ENCODE results near the gene C12orf76. TPM values are rescaled to one million over a fixed set of nuclear protein-coding genes. Genes with fewer than 3 reads are reported as not detected.
A peak's percentile ranks its signal among the peaks of the same experiment; 100 is the strongest.

C12orf76 gene
- total and polyA plus RNA-seq, 10 of the 15 experiments (the other 5 are each of a cell fraction or from before 2014, with no cell fraction given), result 3.6 to 20.4 (median 10.7) TPM

DNA sequence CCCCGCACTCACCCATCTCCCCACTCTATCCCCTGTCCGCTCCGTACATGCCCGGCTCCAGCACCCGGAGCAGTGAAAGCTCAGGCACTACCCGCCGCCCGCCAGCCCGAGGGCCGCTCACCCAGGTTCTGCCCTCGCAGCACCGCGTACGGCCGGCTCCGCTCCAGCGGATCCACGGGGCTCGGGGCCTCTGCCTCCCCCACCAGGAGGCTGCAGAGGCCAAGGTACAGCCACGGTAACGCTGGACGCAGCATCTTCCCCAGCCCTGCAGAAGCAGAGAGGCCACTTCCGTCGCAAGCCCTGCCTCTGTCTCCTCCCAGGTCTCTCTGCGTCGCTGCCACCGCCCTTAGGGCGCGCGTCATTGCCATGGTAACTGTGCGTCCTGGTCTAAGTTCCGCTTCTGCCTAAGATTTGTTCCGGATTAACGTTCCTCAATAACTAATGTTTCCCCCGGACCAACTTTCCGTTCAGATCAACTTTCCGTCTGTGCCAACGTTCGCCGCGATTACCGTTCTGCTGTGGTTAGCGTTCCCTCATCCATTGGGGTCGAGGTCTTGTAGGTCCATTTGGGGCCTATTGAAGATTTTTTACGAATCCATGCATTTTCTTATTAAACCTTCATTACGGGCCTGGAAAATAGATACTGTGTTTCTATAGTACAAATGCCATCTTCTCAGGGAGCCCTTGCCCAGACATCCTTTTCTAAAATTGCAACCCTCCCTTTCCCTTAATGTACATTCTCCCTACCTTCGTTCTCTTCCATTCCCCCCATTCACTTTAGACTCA lies at the start of gene C12orf76 (continued):
- TF ChIP-seq, protein P1, sequence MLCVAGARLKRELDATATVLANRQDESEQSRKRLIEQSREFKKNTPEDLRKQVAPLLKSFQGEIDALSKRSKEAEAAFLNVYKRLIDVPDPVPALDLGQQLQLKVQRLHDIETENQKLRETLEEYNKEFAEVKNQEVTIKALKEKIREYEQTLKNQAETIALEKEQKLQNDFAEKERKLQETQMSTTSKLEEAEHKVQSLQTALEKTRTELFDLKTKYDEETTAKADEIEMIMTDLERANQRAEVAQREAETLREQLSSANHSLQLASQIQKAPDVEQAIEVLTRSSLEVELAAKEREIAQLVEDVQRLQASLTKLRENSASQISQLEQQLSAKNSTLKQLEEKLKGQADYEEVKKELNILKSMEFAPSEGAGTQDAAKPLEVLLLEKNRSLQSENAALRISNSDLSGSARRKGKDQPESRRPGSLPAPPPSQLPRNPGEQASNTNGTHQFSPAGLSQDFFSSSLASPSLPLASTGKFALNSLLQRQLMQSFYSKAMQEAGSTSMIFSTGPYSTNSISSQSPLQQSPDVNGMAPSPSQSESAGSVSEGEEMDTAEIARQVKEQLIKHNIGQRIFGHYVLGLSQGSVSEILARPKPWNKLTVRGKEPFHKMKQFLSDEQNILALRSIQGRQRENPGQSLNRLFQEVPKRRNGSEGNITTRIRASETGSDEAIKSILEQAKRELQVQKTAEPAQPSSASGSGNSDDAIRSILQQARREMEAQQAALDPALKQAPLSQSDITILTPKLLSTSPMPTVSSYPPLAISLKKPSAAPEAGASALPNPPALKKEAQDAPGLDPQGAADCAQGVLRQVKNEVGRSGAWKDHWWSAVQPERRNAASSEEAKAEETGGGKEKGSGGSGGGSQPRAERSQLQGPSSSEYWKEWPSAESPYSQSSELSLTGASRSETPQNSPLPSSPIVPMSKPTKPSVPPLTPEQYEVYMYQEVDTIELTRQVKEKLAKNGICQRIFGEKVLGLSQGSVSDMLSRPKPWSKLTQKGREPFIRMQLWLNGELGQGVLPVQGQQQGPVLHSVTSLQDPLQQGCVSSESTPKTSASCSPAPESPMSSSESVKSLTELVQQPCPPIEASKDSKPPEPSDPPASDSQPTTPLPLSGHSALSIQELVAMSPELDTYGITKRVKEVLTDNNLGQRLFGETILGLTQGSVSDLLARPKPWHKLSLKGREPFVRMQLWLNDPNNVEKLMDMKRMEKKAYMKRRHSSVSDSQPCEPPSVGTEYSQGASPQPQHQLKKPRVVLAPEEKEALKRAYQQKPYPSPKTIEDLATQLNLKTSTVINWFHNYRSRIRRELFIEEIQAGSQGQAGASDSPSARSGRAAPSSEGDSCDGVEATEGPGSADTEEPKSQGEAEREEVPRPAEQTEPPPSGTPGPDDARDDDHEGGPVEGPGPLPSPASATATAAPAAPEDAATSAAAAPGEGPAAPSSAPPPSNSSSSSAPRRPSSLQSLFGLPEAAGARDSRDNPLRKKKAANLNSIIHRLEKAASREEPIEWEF (IDR thresholded peaks at IDR 0.05; ENCODE audit: insufficient replicate concordance, low read depth, low read length), result no peak
- TF ChIP-seq SIN3A (IDR thresholded peaks at IDR 0.05; ENCODE audit: low read depth, low read length) (peak; percentile 98), ATF7 (IDR thresholded peaks at IDR 0.05; ENCODE audit: low read depth) (peak; percentile 71), RBBP5 (conservative IDR thresholded peaks at IDR 0.05) (no peak), SPI1 (IDR thresholded peaks at IDR 0.05; ENCODE audit: borderline replicate concordance, insufficient read depth, low read depth, low read length) (peak; percentile 58; the same call in 1 of the 2 replicates), FOXM1 (IDR thresholded peaks at IDR 0.05; ENCODE audit: low read depth, low read length) (no peak), SIX5 (IDR thresholded peaks at IDR 0.05; ENCODE audit: low read depth, low read length, severe bottlenecking) (peak; percentile 62), HDAC2 (IDR thresholded peaks at IDR 0.05) (no peak), BMI1 (IDR thresholded peaks at IDR 0.05; ENCODE audit: borderline replicate concordance) (peak; percentile 99), WRNIP1 (IDR thresholded peaks at IDR 0.05; ENCODE audit: borderline replicate concordance, low read depth, low read length) (peak; percentile 96; the same call in 1 of the 2 replicates), IKZF1 (conservative IDR thresholded peaks at IDR 0.05) (peak; percentile 92), SRF (IDR thresholded peaks at IDR 0.05; ENCODE audit: low read depth in 2 of 2, low read length in 2 of 2) (peak in 1 of 2 experiments; percentile 68; a peak in 2 of 4 replicates), RCOR1 (conservative IDR thresholded peaks at IDR 0.05; ENCODE audit: low read depth, low read length) (peak; percentile 75)
- TF ChIP-seq, protein P2, sequence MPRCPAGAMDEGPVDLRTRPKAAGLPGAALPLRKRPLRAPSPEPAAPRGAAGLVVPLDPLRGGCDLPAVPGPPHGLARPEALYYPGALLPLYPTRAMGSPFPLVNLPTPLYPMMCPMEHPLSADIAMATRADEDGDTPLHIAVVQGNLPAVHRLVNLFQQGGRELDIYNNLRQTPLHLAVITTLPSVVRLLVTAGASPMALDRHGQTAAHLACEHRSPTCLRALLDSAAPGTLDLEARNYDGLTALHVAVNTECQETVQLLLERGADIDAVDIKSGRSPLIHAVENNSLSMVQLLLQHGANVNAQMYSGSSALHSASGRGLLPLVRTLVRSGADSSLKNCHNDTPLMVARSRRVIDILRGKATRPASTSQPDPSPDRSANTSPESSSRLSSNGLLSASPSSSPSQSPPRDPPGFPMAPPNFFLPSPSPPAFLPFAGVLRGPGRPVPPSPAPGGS (IDR thresholded peaks at IDR 0.05; ENCODE audit: borderline replicate concordance, insufficient read depth, low read depth, low read length, poor library complexity, severe bottlenecking), result no peak
- TF ChIP-seq, protein P3, sequence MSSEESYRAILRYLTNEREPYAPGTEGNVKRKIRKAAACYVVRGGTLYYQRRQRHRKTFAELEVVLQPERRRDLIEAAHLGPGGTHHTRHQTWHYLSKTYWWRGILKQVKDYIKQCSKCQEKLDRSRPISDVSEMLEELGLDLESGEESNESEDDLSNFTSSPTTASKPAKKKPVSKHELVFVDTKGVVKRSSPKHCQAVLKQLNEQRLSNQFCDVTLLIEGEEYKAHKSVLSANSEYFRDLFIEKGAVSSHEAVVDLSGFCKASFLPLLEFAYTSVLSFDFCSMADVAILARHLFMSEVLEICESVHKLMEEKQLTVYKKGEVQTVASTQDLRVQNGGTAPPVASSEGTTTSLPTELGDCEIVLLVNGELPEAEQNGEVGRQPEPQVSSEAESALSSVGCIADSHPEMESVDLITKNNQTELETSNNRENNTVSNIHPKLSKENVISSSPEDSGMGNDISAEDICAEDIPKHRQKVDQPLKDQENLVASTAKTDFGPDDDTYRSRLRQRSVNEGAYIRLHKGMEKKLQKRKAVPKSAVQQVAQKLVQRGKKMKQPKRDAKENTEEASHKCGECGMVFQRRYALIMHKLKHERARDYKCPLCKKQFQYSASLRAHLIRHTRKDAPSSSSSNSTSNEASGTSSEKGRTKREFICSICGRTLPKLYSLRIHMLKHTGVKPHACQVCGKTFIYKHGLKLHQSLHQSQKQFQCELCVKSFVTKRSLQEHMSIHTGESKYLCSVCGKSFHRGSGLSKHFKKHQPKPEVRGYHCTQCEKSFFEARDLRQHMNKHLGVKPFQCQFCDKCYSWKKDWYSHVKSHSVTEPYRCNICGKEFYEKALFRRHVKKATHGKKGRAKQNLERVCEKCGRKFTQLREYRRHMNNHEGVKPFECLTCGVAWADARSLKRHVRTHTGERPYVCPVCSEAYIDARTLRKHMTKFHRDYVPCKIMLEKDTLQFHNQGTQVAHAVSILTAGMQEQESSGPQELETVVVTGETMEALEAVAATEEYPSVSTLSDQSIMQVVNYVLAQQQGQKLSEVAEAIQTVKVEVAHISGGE (CRISPR knock-in tag; IDR thresholded peaks at IDR 0.05), result peak; percentile 89
- TF ChIP-seq, protein P4, sequence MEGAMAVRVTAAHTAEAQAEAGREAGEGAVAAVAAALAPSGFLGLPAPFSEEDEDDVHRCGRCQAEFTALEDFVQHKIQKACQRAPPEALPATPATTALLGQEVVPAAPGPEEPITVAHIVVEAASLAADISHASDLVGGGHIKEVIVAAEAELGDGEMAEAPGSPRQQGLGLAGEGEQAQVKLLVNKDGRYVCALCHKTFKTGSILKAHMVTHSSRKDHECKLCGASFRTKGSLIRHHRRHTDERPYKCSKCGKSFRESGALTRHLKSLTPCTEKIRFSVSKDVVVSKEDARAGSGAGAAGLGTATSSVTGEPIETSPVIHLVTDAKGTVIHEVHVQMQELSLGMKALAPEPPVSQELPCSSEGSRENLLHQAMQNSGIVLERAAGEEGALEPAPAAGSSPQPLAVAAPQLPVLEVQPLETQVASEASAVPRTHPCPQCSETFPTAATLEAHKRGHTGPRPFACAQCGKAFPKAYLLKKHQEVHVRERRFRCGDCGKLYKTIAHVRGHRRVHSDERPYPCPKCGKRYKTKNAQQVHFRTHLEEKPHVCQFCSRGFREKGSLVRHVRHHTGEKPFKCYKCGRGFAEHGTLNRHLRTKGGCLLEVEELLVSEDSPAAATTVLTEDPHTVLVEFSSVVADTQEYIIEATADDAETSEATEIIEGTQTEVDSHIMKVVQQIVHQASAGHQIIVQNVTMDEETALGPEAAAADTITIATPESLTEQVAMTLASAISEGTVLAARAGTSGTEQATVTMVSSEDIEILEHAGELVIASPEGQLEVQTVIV (IDR thresholded peaks at IDR 0.05; ENCODE audit: borderline replicate concordance, partially characterized antibody), result peak; percentile 67

All from GM12878 (cell line).